HG03469 (cell line): ENCODE results near the gene DCHS1.
A peak's percentile ranks its signal among the peaks of the same experiment; 100 is the strongest.

Experiments used
- ATAC-seq: cut with Tn5 transposase; IDR thresholded peaks from one replicate; pipeline ENCODE4 v1.9.1; 2021; ENCODE audit warnings: mild to moderate bottlenecking, moderate library complexity, moderate number of reproducible peaks; ENCODE audit not compliant: unreplicated experiment

The DCHS1 gene

DNA sequence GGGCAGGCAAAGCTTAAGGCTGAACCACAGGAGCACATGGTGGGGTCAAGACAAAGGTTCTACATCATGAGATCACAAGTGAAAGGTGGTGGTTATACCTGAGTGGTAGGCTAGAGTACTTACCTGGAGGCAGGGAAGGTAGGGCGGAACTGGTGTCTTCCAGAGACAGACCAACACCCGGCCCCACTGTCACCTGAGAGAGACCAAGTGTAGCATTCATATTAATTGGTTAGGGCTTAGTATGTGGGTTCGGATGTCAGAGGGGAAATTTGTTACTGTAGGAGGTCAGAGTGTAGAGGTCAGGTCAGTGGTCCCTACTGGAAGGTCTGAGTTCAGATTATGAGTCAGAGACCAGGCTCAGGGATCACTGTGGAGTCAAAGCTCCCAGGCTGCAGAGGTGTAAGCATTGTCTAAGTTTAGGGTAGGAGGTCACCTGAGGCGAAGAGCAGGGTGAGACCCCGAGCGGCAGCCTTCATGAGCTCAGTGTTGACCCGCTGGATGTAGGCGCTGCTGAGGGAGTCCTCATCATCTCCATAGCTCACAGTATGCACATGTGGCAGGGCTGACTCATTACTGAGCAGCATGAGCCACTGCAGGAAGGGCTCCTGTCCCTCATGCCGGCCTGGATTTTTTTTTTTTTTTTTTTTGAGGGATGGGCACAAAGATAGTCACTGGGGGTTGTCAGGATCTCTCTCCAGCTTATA lies 39.6 kb downstream of the DCHS1 start:
- no peak for ATAC-seq

DNA sequence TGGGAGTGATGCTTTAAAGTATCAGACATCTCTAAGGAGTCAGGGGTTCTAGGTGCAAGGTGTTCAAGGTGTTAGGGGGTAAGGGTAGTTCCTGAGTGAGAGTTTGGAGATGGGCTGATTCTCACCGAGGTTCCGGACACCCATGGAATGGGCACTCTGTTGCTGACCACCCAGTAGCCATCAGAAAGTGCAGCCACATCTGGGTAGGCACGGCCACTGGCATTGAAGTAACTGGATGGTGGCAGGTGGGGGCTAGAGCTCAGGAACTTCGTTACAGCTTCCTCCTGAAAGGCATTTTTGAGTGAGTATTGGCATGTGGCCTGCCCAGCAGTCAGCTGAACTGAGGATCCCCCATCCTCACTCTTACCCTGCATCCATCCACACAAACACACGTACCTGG lies 40.6 kb downstream of the DCHS1 start:
- ATAC-seq: no peak

DNA sequence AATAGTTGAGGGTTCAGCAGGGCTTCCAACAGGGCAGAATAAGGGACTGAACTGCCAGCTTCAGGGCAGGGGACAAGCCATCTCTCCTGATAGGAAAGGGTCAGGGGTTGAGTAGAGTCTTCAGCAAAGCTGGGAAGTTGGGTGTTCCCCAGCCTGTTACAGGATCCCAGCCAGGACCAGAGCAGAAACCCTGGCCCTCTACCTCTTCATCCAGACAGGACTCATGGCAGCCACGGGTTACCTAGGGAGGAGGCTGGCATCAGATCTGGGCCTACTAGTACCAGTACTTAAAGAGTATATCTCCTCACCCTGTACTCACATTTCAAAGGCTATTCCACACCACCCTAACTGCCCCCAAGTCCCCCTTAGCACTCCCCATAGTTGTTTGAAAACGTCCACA lies 41.2 kb downstream of the DCHS1 start:
- ATAC-seq: no peak

DNA sequence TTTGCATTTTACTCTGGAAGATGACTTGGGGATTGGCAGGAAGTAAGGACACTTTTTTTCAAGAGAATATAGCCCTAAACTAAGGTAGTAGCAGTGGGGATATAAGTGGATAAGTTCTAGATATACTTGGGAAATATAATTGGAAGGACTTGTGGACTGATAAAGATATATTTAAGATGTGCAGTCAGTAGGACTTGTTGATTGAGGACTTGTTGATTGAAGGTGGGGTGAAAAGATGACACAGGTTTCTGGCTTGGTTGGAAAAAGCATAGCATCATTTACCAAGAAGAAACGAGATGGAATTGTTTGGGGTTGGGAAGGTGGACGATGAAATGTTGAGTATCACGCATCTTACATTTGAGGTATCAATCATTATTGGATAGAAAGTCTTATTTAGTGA lies 42.1 kb downstream of the DCHS1 start:
- no peak for ATAC-seq

DNA sequence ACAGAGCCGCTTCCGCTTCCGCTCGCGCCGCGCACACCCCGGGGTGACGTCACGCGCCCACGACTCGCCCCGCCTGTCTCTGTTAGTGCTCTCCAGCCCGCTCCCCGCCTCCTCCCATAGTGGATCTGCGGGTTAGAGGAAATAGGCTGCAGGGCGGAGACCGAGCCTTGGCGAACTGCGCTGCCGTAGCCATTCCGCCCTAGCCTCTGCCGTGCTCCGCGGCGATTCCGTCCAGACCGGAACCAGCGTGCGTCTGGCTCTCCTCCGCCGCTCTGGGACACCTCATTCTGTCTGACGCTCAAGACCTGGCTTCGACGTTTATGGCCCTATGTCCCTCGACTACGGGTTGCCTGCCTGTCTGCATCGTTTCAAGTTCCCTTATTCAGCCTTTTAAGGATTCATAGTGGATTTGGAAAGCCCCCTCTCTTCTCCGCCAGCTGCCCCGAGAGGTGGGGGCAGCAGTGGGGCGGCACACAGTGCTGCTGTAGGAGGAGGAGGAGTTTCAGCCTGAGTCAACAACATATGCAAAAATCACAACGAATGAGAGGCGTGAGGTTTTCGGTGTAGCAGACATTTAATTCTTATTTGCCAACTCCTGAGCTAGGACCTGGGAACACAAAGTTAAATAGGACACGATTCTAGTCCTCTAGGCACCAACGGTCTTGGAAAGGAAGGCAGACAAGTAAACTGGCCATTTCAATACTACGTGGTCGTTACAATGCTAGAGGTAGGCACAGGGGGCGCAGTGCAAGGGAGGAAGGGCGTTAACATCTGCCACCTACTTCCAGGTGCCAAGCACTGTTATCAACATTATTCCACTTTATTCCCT lies 43.2 kb downstream of the DCHS1 start, which contains the start of gene TAF10:
TAF10 (minus strand) TSS at position 4 of the 829 bp plus-strand sequence. CDS start 27 bp downstream, outside the sequence.
- ATAC-seq: peak; percentile 68

DNA sequence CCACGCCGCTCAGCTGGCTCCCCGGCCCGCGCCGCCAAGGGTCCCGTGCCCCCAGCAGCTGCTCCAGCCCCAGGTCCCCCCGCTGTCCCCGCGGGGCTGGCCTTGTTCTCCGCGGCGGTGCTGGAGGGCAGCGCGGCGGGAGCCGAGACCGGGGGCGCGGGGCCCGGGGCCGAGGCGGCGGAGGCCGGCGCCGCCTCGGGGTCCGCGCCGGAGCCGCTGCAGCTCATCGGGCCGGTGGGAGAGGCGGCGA lies 43.7 kb downstream of the DCHS1 start:
- no peak for ATAC-seq

DNA sequence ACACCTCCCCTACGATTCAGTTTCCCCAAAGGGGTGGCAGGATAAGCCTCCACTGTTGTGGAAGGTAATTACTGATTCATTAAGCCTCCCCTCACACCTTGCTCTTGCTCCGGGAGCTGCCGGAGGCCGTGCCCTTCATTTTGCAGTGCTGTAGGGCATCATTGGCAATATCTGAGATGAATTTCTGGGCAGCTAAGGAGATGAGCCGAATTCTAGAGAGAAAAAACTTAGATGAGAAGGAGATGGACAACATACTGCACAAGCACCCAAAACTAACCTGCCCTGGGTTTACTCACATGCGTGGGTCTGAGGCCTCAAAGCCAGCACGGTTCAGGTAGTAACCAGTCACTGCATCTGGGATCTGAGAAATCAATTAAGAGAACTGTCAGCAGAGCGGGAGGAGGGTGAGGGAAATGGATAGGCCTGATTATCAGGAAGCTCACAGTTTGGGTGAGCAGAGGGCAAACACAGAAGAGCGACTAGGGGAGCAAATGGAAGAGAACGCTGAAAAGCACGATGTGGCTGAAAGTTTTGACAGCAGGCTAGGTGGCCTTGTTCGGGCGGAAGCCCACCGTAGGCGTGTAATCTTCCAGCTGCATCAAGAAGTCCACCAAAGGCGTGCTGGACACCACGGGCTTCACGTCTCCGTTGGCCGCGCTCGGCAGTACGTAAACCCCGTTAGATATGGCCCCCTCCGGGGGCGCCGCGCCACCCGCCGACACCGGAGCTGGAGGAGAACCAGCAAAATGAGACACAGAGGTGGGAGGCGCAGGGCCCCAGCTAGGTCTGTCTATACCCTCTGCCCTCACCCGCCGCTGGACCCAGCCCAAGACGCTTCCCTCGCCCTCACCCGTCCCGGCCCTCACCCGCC lies 44.3 kb downstream of the DCHS1 start:
- no peak for ATAC-seq

DNA sequence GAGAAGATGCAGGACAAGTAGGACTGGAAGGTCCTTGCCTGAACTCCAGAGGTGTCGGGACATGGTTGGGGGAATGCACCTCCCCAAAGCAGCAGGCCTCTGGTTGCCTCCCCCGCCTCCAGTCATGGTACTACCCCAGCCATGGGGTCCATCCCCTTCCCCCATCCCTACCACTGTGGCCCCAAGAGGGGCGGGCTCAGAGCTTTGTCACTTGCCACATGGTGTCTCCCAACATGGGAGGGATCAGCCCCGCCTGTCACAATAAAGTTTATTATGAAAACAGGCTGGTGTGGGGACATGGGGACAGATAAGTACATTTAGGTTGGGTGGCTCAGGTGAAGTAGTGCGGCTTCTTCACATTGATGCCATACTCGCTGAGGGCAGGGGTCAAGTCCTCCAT lies 45.0 kb downstream of the DCHS1 start:
- ATAC-seq: no peak

DNA sequence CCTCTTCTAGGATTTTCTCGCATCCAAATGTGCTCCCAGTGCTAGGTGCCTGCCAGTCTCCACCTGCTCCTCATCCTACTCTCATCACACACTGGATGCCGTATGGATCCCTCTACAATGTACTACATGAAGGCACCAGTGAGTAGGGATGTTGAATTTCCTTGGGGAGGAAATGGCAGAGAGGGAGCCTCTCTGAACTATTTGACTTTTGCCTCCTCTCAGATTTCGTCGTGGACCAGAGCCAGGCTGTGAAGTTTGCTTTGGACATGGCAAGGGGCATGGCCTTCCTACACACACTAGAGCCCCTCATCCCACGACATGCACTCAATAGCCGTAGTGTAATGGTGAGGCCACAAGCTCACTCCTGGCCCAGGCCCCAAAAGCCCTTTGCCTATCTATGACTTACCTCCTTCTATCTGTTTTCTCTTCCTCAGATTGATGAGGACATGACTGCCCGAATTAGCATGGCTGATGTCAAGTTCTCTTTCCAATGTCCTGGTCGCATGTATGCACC lies 46.0 kb downstream of the DCHS1 start:
- ATAC-seq: no peak

DNA sequence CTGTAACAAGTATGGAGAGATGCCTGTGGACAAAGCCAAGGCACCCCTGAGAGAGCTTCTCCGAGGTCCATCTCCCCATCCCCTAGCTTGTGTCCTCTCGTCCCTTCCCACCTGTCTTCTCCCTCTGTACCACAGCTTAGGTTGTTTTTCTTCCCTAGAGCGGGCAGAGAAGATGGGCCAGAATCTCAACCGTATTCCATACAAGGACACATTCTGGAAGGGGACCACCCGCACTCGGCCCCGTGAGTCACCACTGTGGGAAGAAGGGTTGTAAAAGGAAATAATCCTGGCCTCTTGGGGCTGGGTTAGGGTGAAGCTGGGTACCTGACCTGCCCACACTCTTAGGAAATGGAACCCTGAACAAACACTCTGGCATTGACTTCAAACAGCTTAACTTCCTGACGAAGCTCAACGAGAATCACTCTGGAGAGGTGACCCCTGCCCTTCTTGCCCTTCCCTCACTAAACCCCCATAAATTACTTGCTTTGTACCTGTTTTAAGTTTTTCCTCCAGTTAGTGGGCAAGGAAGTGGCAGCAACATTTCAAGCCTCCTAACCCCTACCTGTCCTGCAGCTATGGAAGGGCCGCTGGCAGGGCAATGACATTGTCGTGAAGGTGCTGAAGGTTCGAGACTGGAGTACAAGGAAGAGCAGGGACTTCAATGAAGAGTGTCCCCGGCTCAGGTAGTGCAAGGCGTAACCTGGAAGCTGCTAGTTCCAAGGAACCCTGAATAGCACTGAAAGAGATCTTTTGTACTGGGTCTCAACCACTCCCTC lies 46.7 kb downstream of the DCHS1 start:
- ATAC-seq: no peak

DNA sequence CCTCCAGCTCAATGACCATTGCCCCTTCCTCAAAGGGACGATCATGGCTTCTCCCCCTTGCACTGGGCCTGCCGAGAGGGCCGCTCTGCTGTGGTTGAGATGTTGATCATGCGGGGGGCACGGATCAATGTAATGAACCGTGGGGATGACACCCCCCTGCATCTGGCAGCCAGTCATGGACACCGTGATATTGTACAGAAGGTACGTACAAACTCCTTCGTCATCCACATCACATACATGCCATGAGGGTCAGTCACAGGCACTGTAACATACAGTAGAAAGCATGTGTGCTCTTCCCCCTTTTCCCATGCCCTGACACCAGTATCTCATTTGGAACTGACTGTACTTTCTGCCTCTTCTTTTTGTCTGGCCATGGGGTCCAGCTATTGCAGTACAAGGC lies 47.6 kb downstream of the DCHS1 start:
- ATAC-seq: no peak

DNA sequence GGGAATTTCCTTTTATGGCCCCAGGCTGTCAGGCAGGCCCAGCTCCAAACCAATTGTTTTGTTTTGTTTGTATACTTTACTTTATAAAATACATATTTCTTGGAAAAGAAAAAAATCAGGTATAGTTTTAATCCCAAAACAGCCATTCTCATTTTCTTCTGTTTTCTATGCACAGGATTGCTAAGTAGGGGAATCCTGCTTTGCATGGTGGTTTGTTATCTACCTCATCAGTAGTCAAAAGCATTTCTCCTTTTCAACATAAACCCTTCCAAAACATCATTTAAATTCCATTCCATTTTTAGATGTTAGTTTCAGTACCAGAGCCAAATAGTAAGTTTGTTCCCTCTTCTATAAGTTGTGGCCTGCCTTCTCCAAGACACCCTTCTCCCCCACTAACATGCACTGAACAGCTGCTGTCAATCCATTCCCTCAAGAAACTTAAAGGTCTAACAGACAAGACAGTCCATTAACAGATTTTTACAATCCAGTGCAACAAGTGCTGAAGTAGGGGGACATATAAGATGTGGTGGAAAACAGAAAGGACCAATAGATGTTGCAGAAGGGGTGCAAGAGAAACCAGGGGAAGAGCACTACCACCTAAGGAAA lies 48.3 kb downstream of the DCHS1 start:
- no peak for ATAC-seq

DNA sequence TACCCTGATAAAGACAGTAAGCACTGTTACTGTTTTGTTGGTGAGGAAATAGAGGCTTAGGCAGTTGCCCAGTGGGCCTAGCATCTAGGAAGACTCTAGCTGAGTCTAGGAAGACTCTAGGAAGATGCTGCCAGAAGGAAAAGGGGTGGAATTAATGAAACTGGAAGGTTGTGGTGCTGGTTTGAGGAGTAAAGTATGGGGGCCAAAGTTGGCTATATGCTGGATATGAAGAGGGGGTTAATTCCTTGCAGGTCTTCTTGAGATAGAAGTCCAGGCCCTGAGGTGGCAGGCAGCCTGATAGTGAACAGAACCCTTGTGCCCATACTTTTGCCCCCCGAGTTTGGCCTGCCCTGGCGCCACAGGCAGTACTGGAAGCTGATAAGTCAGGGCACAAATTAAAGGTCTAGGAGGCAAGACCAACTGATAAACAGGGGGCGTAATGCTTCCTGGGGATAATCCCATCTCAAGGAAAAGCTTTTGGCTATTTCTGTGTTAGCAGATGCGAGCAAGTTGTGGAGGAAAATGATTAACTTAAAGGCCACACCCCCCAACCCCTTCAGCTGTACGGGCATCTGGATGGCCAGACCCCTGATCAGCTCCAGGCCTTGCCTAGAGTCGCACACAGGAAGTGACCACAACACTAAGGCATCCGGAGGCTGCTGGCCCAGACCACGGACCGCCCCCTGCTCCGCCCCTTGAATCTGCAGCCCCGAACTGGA lies 49.0 kb downstream of the DCHS1 start:
- ATAC-seq: peak; percentile 26

DNA sequence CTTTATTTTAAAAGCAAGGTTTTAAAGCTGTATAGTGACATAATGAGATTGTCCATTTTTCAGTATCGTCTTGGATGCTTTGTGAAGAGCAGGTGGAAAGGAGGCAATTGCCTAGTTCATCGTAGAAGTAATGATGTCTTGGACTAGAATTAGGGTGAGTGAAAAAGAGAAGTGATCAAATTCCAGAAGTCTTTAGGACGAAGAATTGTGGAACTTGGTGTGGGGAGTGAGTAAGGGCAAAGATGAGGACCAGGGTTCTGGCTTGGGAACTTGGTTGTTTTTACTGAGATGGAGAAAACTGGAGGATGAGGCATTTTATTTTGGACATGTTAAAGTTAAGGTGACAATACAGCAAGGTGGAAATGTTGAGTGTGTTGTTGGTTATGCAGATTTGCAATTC lies 50.8 kb downstream of the DCHS1 start:
- ATAC-seq: no peak

DNA sequence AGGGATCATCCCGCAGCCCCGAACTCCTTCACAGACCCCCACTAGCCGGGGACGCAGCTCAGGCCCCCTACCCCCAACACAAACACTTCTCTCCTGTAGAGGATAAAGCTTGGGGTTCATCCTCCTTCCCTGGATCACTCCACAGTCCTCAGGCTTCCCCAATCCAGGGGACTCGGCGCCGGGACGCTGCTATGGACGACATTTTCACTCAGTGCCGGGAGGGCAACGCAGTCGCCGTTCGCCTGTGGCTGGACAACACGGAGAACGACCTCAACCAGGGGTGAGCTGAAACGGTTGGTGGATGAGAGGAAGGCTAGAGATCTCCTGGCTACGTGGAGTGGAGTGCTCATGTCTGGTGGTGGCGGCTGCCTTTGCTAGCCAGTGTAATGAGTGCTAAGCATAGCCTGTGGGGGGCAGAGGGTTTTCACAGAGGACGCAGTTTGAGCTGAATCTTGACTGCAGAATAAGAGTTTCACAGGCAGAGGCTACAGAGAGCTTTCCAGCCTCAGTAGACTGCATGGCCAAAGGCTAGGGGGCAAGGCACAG lies 51.5 kb downstream of the DCHS1 start:
- peak; percentile 35 for ATAC-seq

DNA sequence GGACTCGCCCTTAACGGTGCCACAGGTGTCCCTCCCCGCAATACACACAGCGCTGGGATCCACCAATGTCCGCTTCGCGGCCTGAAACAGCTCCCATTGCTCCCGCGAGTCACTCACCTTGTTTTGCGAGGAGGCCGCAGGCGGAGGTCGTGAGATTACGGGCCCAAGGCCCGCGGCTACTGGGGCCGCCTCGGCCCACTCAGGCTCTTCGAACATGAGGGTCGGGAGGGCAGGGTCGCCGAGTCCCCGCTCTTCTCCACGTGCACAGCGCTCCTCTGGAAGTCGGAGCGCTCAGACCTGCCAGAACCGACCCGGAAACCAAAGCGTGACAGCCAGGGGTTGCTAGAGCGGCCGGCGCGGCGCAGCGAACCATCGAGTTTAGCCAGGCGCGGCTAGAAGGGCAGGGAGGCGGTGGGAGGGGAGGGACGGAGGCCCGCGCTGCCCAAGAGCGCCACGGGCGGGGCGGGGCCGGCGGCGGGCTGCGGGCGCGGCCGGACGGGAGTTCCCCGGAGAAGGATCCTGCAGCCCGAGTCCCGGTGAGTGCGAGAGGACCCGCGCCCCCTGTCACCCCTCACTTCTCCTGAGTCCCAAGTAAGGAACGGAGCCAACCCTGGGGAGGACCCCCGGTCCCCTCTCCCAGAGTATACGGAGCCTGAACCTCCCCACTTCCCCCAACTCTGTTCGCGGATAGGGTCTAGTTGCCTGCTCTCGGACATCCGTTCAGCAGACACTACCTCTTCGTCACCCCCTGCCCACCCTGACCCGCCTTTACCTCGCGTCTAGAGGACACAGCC lies 52.1 kb downstream of the DCHS1 start, which contains the start of the genes ILK and RRP8:
ILK (plus strand) TSS at position 488 of the 794 bp plus-strand sequence. CDS start 498 bp downstream, outside the sequence.
RRP8 (minus strand) TSS at position 330 of the 794 bp plus-strand sequence; CDS start at position 216, 114 bp downstream.
- ATAC-seq: peak; percentile 51

DNA sequence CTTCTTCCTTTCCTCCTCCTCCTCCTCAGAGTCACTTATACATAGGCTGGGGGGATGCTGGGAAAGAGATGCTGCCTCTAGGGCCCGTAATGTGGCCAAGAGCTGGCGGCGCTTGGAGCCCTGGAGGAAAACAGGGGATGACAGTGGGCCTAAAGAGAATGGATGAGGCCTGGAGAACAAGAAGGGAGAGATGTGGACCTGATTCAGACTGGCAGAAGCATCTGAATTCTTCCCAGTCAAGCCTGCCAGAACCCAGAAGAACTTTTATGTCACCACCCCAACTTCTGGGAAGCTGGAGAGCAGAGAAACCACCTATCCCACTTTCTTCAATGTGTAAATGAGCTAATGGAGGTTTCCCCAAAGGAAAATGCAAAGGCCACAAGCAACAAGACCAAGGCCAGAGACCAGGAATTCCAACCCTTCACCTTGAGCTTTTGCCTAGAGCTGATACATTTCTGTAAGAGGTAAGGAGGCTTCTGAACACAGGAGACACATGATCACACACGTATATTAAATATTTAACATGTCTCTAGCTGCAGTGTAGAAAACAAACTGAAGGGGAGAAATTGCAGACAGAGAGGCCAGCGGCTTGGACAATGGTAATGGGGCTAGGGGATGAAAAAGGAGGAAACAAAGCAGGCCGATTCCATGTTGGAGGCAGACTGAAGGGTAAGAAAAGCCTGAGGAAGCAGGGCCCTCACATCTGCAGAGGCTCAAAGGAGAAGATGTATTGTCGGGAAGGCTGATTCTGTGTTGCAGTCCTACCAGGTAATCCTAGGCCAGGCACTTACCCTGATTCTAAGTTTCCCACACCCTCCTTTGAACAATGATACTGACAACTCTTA lies 53.3 kb downstream of the DCHS1 start:
- no peak for ATAC-seq
